Measurements from ENCODE around the gene SLC26A8. TPM values are rescaled to one million over a fixed set of nuclear protein-coding genes. Genes with fewer than 3 reads are reported as not detected.

Gene SLC26A8
- polyA plus RNA-seq, 1 donor from 2014 or later: not detected

DNA sequence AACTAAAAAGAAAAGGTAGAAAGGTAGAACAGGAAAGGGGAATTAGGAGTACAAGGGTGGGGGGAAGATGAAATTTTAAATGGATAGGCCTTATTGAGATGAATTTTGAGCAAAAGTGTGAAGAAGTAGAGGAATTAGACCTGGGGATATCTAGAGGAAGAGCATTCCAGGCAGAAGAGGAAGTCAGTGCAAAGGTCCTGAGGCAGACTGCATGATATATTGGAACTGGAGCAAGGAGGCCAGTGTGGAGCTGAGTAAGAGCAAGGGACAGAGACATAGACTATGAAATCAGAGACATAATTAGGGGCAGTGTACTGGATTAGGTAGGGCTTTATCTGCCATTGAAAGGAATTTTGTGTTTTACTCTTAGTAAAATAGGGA is 43.6 kb upstream of the SLC26A8 start:
- no peaks in the 10 kb centered on the region for H3K79me2 ChIP-seq (replicated peaks; ENCODE audit: insufficient read depth, low read length)

DNA sequence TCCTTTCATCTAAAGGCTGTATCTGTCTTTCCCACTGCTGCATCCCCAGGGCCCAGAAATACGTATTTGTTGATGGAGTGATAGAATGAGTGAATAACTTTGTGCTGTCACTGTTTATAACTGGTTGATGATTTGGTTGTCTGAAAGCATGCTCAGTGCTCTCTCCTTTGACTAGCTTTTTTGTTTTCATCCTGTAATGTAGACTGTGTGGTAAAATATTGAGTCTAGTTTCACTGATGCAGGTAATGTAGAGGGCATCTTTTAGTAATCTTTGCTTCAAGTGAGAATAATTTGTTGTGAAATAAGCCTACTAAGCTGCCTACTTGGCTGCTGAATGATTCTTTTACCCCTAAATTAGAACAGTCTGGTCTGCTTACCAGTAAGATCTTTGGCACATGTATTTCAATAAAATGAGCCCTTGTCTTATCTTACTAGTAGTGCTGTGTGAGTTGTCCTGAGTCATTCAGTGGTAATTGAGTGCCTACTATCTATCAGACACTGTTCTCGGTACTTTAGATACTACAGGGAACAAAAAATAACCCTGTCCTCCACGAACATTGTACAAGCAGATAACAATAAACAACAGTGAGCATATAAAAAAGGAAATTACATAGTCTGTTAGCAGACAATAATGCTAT is 43.1 kb upstream of the SLC26A8 start:
- Histone ChIP-seq H3K36me3 (ENCODE audit: insufficient read depth, low read length) (no peaks in the 10 kb centered on the region), H3K27me3 (ENCODE audit: insufficient read depth, low read depth, low read length) (no peaks in the 10 kb centered on the region), H3K9me3 (ENCODE audit: low read length) (no peaks in the 10 kb centered on the region), H3K27ac (ENCODE audit: low read length) (peak overlapping the region; percentile 13), H3K4me3 (ENCODE audit: low read length) (no peak overlapping the region), H3K9ac (ENCODE audit: low read length) (no peak overlapping the region), H3K79me2 (replicated peaks; ENCODE audit: insufficient read depth, low read length) (no peaks in the 10 kb centered on the region), H3F3A (ENCODE audit: insufficient read depth, low read length, poor library complexity, severe bottlenecking) (no peaks in the 10 kb centered on the region), H4K20me1 (ENCODE audit: insufficient read depth) (peaks cover 3% of the 10 kb centered on the region), H3K9me2 (ENCODE audit: insufficient read depth, low read length) (no peaks in the 10 kb centered on the region), H3K4me2 (ENCODE audit: low read length) (no peak overlapping the region), H2AFZ (ENCODE audit: low read depth, low read length) (no peak overlapping the region)
- TF ChIP-seq, protein P1, sequence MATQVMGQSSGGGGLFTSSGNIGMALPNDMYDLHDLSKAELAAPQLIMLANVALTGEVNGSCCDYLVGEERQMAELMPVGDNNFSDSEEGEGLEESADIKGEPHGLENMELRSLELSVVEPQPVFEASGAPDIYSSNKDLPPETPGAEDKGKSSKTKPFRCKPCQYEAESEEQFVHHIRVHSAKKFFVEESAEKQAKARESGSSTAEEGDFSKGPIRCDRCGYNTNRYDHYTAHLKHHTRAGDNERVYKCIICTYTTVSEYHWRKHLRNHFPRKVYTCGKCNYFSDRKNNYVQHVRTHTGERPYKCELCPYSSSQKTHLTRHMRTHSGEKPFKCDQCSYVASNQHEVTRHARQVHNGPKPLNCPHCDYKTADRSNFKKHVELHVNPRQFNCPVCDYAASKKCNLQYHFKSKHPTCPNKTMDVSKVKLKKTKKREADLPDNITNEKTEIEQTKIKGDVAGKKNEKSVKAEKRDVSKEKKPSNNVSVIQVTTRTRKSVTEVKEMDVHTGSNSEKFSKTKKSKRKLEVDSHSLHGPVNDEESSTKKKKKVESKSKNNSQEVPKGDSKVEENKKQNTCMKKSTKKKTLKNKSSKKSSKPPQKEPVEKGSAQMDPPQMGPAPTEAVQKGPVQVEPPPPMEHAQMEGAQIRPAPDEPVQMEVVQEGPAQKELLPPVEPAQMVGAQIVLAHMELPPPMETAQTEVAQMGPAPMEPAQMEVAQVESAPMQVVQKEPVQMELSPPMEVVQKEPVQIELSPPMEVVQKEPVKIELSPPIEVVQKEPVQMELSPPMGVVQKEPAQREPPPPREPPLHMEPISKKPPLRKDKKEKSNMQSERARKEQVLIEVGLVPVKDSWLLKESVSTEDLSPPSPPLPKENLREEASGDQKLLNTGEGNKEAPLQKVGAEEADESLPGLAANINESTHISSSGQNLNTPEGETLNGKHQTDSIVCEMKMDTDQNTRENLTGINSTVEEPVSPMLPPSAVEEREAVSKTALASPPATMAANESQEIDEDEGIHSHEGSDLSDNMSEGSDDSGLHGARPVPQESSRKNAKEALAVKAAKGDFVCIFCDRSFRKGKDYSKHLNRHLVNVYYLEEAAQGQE (IDR thresholded peaks at IDR 0.05; ENCODE audit: borderline replicate concordance): no peak
- TF ChIP-seq POLR2AphosphoS5 (IDR thresholded peaks at IDR 0.05): peak; percentile 35
- peak; percentile 35 for TF ChIP-seq EP300 (conservative IDR thresholded peaks at IDR 0.05; ENCODE audit: poor library complexity, severe bottlenecking)

More for the DNA sequence above, 43.6 kb upstream of the SLC26A8 start:
- Histone ChIP-seq H3K27me3 (ENCODE audit: insufficient read depth, low read depth, low read length) (no peaks in the 10 kb centered on the region), H3K4me3 (ENCODE audit: low read length) (no peak overlapping the region), H3F3A (ENCODE audit: insufficient read depth, low read length, poor library complexity, severe bottlenecking) (no peaks in the 10 kb centered on the region), H3K36me3 (ENCODE audit: insufficient read depth, low read length) (no peaks in the 10 kb centered on the region), H3K9me2 (ENCODE audit: insufficient read depth, low read length) (no peaks in the 10 kb centered on the region), H3K9me3 (ENCODE audit: low read length) (no peaks in the 10 kb centered on the region), H3K9ac (ENCODE audit: low read length) (no peak overlapping the region), H2AFZ (ENCODE audit: low read depth, low read length) (no peak overlapping the region), H3K27ac (ENCODE audit: low read length) (no peak overlapping the region), H4K20me1 (ENCODE audit: insufficient read depth) (peaks cover 3% of the 10 kb centered on the region), H3K4me2 (ENCODE audit: low read length) (no peak overlapping the region)
- TF ChIP-seq POLR2AphosphoS5 (IDR thresholded peaks at IDR 0.05) (no peak), RAD21 (conservative IDR thresholded peaks at IDR 0.05) (no peak), SMC3 (conservative IDR thresholded peaks at IDR 0.05; ENCODE audit: poor library complexity) (no peak), MXI1 (conservative IDR thresholded peaks at IDR 0.05; ENCODE audit: poor library complexity, severe bottlenecking) (no peak), EP300 (conservative IDR thresholded peaks at IDR 0.05; ENCODE audit: poor library complexity, severe bottlenecking) (no peak), TAF1 (IDR thresholded peaks at IDR 0.05; ENCODE audit: low read depth) (no peak), EZH2 (IDR thresholded peaks at IDR 0.05; ENCODE audit: borderline replicate concordance, insufficient read depth, low read length, poor library complexity, severe bottlenecking) (no peak)
- TF ChIP-seq, protein P1 (IDR thresholded peaks at IDR 0.05; ENCODE audit: borderline replicate concordance): no peak
- TF ChIP-seq, protein P2, sequence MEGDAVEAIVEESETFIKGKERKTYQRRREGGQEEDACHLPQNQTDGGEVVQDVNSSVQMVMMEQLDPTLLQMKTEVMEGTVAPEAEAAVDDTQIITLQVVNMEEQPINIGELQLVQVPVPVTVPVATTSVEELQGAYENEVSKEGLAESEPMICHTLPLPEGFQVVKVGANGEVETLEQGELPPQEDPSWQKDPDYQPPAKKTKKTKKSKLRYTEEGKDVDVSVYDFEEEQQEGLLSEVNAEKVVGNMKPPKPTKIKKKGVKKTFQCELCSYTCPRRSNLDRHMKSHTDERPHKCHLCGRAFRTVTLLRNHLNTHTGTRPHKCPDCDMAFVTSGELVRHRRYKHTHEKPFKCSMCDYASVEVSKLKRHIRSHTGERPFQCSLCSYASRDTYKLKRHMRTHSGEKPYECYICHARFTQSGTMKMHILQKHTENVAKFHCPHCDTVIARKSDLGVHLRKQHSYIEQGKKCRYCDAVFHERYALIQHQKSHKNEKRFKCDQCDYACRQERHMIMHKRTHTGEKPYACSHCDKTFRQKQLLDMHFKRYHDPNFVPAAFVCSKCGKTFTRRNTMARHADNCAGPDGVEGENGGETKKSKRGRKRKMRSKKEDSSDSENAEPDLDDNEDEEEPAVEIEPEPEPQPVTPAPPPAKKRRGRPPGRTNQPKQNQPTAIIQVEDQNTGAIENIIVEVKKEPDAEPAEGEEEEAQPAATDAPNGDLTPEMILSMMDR (IDR thresholded peaks at IDR 0.05; ENCODE audit: poor library complexity, severe bottlenecking): no peak
